ENCODE results near the gene ADGRL2.

Gene ADGRL2

GRCh38 chr1:81915937-81916336 lies 115.2 kb downstream of the ADGRL2 start:
- Histone ChIP-seq H3K27me3 (ENCODE audit: insufficient read depth, low read length) (no peaks in the 10 kb centered on the region), H3K4me1 (ENCODE audit: insufficient read depth, low read length) (peaks cover 20% of the 10 kb centered on the region), H3K9me3 (ENCODE audit: insufficient read depth, low read depth, low read length) (no peaks in the 10 kb centered on the region), H3K36me3 (ENCODE audit: insufficient read depth, low read length) (peaks cover 14% of the 10 kb centered on the region), H3K27ac (ENCODE audit: low read depth, low read length) (no peak overlapping the region), H3K9ac (ENCODE audit: low read depth, low read length) (no peak overlapping the region), H3K4me3 (ENCODE audit: low read length) (no peak overlapping the region)
- WGBS = no CpG with 5 or more reads among the region's 3 CpGs

DNA sequence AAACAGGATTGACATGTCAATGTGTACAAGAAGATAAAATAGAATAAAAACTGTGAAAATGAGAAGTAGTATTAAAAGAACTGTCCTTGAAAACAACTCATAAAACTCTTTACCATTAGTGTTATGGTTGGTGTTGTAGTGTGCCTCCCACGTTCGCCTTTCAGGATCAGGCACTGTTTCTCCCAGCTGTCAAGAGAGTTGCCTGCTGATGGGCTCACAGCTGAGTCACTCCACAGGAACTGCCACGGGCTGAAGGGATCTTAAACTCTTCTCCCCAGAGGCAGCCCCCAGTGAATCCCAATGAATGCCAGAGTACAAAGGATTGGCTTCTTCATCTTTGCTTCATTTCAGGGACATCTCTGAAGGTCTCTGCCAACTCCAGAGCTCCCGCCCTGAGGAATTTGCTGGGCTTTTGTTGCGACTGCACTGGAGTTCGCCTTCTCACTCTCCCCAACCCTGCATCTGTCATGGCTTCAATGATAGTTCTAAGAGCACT lies 119.6 kb downstream of the ADGRL2 start:
- H3K27me3 ChIP-seq (ENCODE audit: insufficient read depth, low read length) = no peaks in the 10 kb centered on the region
- no peak overlapping the region for H3K4me3 ChIP-seq (ENCODE audit: low read length)
- H3K4me1 ChIP-seq (ENCODE audit: insufficient read depth, low read length) = peaks cover 59% of the 10 kb centered on the region
- 8% methylated on average over 6 of the region's 6 CpGs for WGBS
- H3K36me3 ChIP-seq (ENCODE audit: insufficient read depth, low read length) = peaks cover 4% of the 10 kb centered on the region; the same call in 1 of the 2 replicates
- peak overlapping the region; percentile 37; the same call in 1 of the 2 replicates for H3K27ac ChIP-seq (ENCODE audit: low read depth, low read length)
- H3K9ac ChIP-seq (ENCODE audit: low read depth, low read length) = no peak overlapping the region
- H3K9me3 ChIP-seq (ENCODE audit: insufficient read depth, low read depth, low read length) = no peaks in the 10 kb centered on the region

- Histone ChIP-seq H3K9me3 (ENCODE audit: insufficient read depth, low read depth, low read length) (no peaks in the 10 kb centered on the region), H3K27me3 (ENCODE audit: insufficient read depth, low read length) (no peaks in the 10 kb centered on the region), H3K27ac (ENCODE audit: low read depth, low read length) (peak overlapping the region; percentile 0; the same call in 1 of the 2 replicates), H3K36me3 (ENCODE audit: insufficient read depth, low read length) (peaks cover 4% of the 10 kb centered on the region; the same call in 1 of the 2 replicates), H3K4me3 (ENCODE audit: low read length) (no peak overlapping the region), H3K4me1 (ENCODE audit: insufficient read depth, low read length) (peaks cover 65% of the 10 kb centered on the region), H3K9ac (ENCODE audit: low read depth, low read length) (no peak overlapping the region)
- WGBS = 83% methylated on average over 1 of the region's 2 CpGs
These were observed 120.2 kb downstream of the ADGRL2 start for GRCh38 chr1:81920886-81921285.

GRCh38 chr1:81921344-81921743 lies 120.6 kb downstream of the ADGRL2 start:
- 83% methylated on average over 4 of the region's 4 CpGs for WGBS
- H3K9me3 ChIP-seq (ENCODE audit: insufficient read depth, low read depth, low read length) = no peaks in the 10 kb centered on the region
- H3K9ac ChIP-seq (ENCODE audit: low read depth, low read length) = no peak overlapping the region
- H3K4me3 ChIP-seq (ENCODE audit: low read length) = no peak overlapping the region
- H3K36me3 ChIP-seq (ENCODE audit: insufficient read depth, low read length) = peaks cover 4% of the 10 kb centered on the region; the same call in 1 of the 2 replicates
- H3K27ac ChIP-seq (ENCODE audit: low read depth, low read length) = no peak overlapping the region
- H3K27me3 ChIP-seq (ENCODE audit: insufficient read depth, low read length) = no peaks in the 10 kb centered on the region
- H3K4me1 ChIP-seq (ENCODE audit: insufficient read depth, low read length) = peaks cover 70% of the 10 kb centered on the region

DNA sequence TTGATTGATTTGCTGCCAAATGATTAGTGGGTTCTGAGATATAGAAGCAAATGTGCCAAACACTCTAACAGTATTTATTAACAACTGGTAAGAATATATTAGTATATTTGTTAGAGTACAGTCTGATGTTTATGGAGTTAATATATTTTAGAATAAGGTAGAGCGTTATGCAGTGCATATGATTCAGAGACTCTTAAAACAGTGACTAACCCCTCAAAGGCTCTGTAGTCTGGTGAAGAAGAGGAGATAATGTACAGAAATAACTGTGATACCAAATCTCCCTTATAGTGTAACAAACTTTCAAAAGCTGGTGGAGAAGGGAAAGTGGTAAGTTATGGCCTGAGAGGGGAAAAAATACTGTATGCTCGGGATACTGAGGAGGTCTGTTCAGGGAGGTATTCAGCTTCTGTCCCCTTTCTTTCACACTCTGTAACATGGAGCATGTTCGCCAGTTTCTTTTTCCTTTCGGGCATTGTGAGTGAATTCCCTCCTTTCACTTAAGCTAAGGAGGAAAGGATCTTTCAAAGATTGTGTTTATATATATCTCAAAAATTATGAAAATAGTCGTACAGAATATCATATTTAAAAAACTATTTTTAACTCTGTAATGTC lies 121.2 kb downstream of the ADGRL2 start:
- Histone ChIP-seq H3K4me1 (ENCODE audit: insufficient read depth, low read length) (peaks cover 76% of the 10 kb centered on the region), H3K4me3 (ENCODE audit: low read length) (no peak overlapping the region), H3K36me3 (ENCODE audit: insufficient read depth, low read length) (peaks cover 4% of the 10 kb centered on the region; the same call in 1 of the 2 replicates), H3K9ac (ENCODE audit: low read depth, low read length) (no peak overlapping the region), H3K27me3 (ENCODE audit: insufficient read depth, low read length) (no peaks in the 10 kb centered on the region), H3K9me3 (ENCODE audit: insufficient read depth, low read depth, low read length) (no peaks in the 10 kb centered on the region), H3K27ac (ENCODE audit: low read depth, low read length) (no peak overlapping the region)
- 72% methylated on average over 2 of the region's 5 CpGs for WGBS

- no peak overlapping the region for H3K9ac ChIP-seq (ENCODE audit: low read depth, low read length)
- H3K4me3 ChIP-seq (ENCODE audit: low read length) = no peak overlapping the region
- no peaks in the 10 kb centered on the region for H3K27me3 ChIP-seq (ENCODE audit: insufficient read depth, low read length)
- no peaks in the 10 kb centered on the region for H3K9me3 ChIP-seq (ENCODE audit: insufficient read depth, low read depth, low read length)
- H3K4me1 ChIP-seq (ENCODE audit: insufficient read depth, low read length) = peaks cover 78% of the 10 kb centered on the region
- 85% methylated on average over 2 of the region's 2 CpGs for WGBS
- H3K27ac ChIP-seq (ENCODE audit: low read depth, low read length) = no peak overlapping the region
- H3K36me3 ChIP-seq (ENCODE audit: insufficient read depth, low read length) = no peaks in the 10 kb centered on the region
These were observed 122.2 kb downstream of the ADGRL2 start for GRCh38 chr1:81922955-81923354.

DNA sequence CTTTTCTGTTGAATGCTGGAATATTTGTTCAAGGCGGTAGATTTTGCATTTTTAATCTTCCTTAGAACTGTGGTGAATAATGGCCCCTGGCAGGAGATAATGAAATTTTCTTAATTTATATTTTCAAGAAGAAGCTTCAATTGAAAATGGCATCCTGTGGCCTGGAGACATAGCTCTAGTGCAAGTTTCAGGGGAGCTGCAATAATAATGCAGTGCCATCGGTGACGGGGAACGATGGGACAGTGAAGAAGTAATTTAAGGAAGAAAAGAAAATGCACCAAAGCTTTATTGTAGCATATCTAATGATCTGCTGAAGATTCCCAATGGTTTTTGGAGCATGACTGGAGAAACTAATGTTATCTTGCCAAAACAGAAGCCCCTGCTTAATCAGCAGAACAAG lies 128.4 kb downstream of the ADGRL2 start:
- Histone ChIP-seq H3K9ac (ENCODE audit: low read depth, low read length) (no peak overlapping the region), H3K9me3 (ENCODE audit: insufficient read depth, low read depth, low read length) (no peaks in the 10 kb centered on the region), H3K36me3 (ENCODE audit: insufficient read depth, low read length) (peaks cover 6% of the 10 kb centered on the region; the same call in 1 of the 2 replicates), H3K4me1 (ENCODE audit: insufficient read depth, low read length) (peaks cover 30% of the 10 kb centered on the region), H3K4me3 (ENCODE audit: low read length) (no peak overlapping the region), H3K27me3 (ENCODE audit: insufficient read depth, low read length) (no peaks in the 10 kb centered on the region), H3K27ac (ENCODE audit: low read depth, low read length) (no peak overlapping the region)
- WGBS = 91% methylated on average over 4 of the region's 4 CpGs

- no peak overlapping the region for H3K27ac ChIP-seq (ENCODE audit: low read depth, low read length)
These were observed 136.1 kb downstream of the ADGRL2 start for GRCh38 chr1:81936853-81937252.

GRCh38 chr1:81937791-81938450 lies 137.2 kb downstream of the ADGRL2 start:
- Histone ChIP-seq H3K27ac (ENCODE audit: low read depth, low read length) (no peak overlapping the region), H3K4me1 (ENCODE audit: insufficient read depth, low read length) (0 out of 2 replicates have a peak, but pooled peaks cover 6% of the 10 kb centered on the region), H3K9me3 (ENCODE audit: insufficient read depth, low read depth, low read length) (no peaks in the 10 kb centered on the region), H3K27me3 (ENCODE audit: insufficient read depth, low read length) (no peaks in the 10 kb centered on the region), H3K36me3 (ENCODE audit: insufficient read depth, low read length) (peaks cover 26% of the 10 kb centered on the region), H3K4me3 (ENCODE audit: low read length) (no peak overlapping the region), H3K9ac (ENCODE audit: low read depth, low read length) (no peak overlapping the region)
- 97% methylated on average over 2 of the region's 2 CpGs for WGBS

More at GRCh38 chr1:81936853-81937252, 136.1 kb downstream of the ADGRL2 start:
- no peak overlapping the region for H3K4me3 ChIP-seq (ENCODE audit: low read length)
- H3K27me3 ChIP-seq (ENCODE audit: insufficient read depth, low read length) = no peaks in the 10 kb centered on the region
- WGBS = 90% methylated on average over 2 of the region's 2 CpGs
- H3K9ac ChIP-seq (ENCODE audit: low read depth, low read length) = no peak overlapping the region
- H3K4me1 ChIP-seq (ENCODE audit: insufficient read depth, low read length) = 0 out of 2 replicates have a peak, but pooled peaks cover 6% of the 10 kb centered on the region
- H3K36me3 ChIP-seq (ENCODE audit: insufficient read depth, low read length) = peaks cover 25% of the 10 kb centered on the region
- H3K9me3 ChIP-seq (ENCODE audit: insufficient read depth, low read depth, low read length) = no peaks in the 10 kb centered on the region

GRCh38 chr1:81948495-81948894 lies 147.8 kb downstream of the ADGRL2 start:
- H3K4me3 ChIP-seq (ENCODE audit: low read length) = no peak overlapping the region
- H3K27ac ChIP-seq (ENCODE audit: low read depth, low read length) = no peak overlapping the region; the same call in 1 of the 2 replicates
- H3K9ac ChIP-seq (ENCODE audit: low read depth, low read length) = no peak overlapping the region
- H3K27me3 ChIP-seq (ENCODE audit: insufficient read depth, low read length) = no peaks in the 10 kb centered on the region
- H3K36me3 ChIP-seq (ENCODE audit: insufficient read depth, low read length) = peaks cover 69% of the 10 kb centered on the region
- no peaks in the 10 kb centered on the region for H3K9me3 ChIP-seq (ENCODE audit: insufficient read depth, low read depth, low read length)
- WGBS = 82% methylated on average over 2 of the region's 2 CpGs
- H3K4me1 ChIP-seq (ENCODE audit: insufficient read depth, low read length) = peaks cover 7% of the 10 kb centered on the region

- H3K4me1 ChIP-seq (ENCODE audit: insufficient read depth, low read length) = peaks cover 7% of the 10 kb centered on the region
- 91% methylated on average over 4 of the region's 4 CpGs for WGBS
- H3K4me3 ChIP-seq (ENCODE audit: low read length) = no peak overlapping the region
- H3K27ac ChIP-seq (ENCODE audit: low read depth, low read length) = peak overlapping the region; percentile 10; the same call in 1 of the 2 replicates
- no peaks in the 10 kb centered on the region for H3K27me3 ChIP-seq (ENCODE audit: insufficient read depth, low read length)
- H3K9ac ChIP-seq (ENCODE audit: low read depth, low read length) = no peak overlapping the region
- peaks cover 75% of the 10 kb centered on the region for H3K36me3 ChIP-seq (ENCODE audit: insufficient read depth, low read length)
- H3K9me3 ChIP-seq (ENCODE audit: insufficient read depth, low read depth, low read length) = no peaks in the 10 kb centered on the region
These were observed 148.7 kb downstream of the ADGRL2 start for GRCh38 chr1:81949421-81949820.

All from HUES64 (cell line).